WTC11 (cell line): Measurements from ENCODE around the gene GPR37L1. TPM values are rescaled to one million over a fixed set of nuclear protein-coding genes. Genes with fewer than 3 reads are reported as not detected.

Experiments used
- ATAC-seq: fragments of 200-7000 bp; cut with Tn5 transposase; 2 replicates; pipeline ENCODE4 v1.10.0; 2021; ENCODE audit warnings: mild to moderate bottlenecking, moderate library complexity
- CTCF ChIA-PET: fragments of 300-600 bp; sonication (Branson Sonifier 250); formaldehyde crosslinking; loops from one replicate; lab custom pipeline; 2021; ENCODE audit warnings: antibody characterized with exemption; lab: Charles Lee
- POLR2A ChIA-PET: fragments of 350-600 bp; sonication (Branson Sonifier 250); formaldehyde crosslinking; loops from one replicate; lab custom pipeline; 2021; ENCODE audit warnings: antibody characterized with exemption; lab: Charles Lee
- DNase-seq: peaks from one replicate; pipeline ENCODE4 v3.0.0; 2021; ENCODE audit warnings: low spot score
- H3K27ac Mint-ChIP-seq: 2 replicates; pipeline ENCODE4 v1.8.0; 2021; ENCODE audit warnings: mixed read lengths
- H3K27me3 Mint-ChIP-seq: 2 replicates; pipeline ENCODE4 v1.8.0; 2021; ENCODE audit warnings: low read depth, mild to moderate bottlenecking, moderate library complexity, mixed read lengths
- H3K36me3 Mint-ChIP-seq: 2 replicates; pipeline ENCODE4 v1.8.0; 2021; ENCODE audit warnings: mixed read lengths
- H3K4me1 Mint-ChIP-seq: 2 replicates; pipeline ENCODE4 v1.8.0; 2022; ENCODE audit warnings: mixed read lengths
- H3K4me3 Mint-ChIP-seq: 2 replicates; pipeline ENCODE4 v1.8.0; 2021; ENCODE audit warnings: mild to moderate bottlenecking, moderate library complexity, mixed read lengths
- H3K9me3 Mint-ChIP-seq: 2 replicates; pipeline ENCODE4 v1.8.0; 2021; ENCODE audit warnings: mixed read lengths
- ELF4 ChIP-seq: sonication (generic); formaldehyde crosslinking; IDR thresholded peaks from 2 replicates; pipeline ENCODE4 v1.8.1; 2022; ENCODE audit warnings: low read depth, mild to moderate bottlenecking, moderate library complexity, missing genetic modification reagents
- EMX1 ChIP-seq: fragments of 250-450 bp; sonication (Bioruptor Pico); IDR thresholded peaks from 2 replicates; pipeline ENCODE4 v1.8.0; 2021; ENCODE audit warnings: mild to moderate bottlenecking
- KAT7 ChIP-seq: sonication (generic); formaldehyde crosslinking; IDR thresholded peaks from 2 replicates; pipeline ENCODE4 v1.8.1; 2023; ENCODE audit warnings: missing genetic modification reagents, mild to moderate bottlenecking, borderline replicate concordance
- NFATC4 ChIP-seq: fragments of 250-450 bp; sonication (Bioruptor Pico); IDR thresholded peaks from 2 replicates; pipeline ENCODE4 v1.9.0; 2021; ENCODE audit warnings: mild to moderate bottlenecking
- NFYB ChIP-seq: sonication (generic); formaldehyde crosslinking; conservative IDR thresholded peaks from 2 replicates; pipeline ENCODE4 v1.8.0; 2022; ENCODE audit warnings: low read depth, missing genetic modification reagents
- NR3C1 ChIP-seq: sonication (generic); formaldehyde crosslinking; conservative IDR thresholded peaks from 2 replicates; pipeline ENCODE4 v1.8.1; 2023; ENCODE audit warnings: low read depth, mild to moderate bottlenecking, missing genetic modification reagents
- SMAD3 ChIP-seq: sonication (generic); formaldehyde crosslinking; IDR thresholded peaks from 2 replicates; pipeline ENCODE4 v1.8.0; 2022; ENCODE audit warnings: missing genetic modification reagents, mild to moderate bottlenecking, borderline replicate concordance
- TP53 ChIP-seq: sonication (generic); formaldehyde crosslinking; IDR thresholded peaks from 2 replicates; pipeline ENCODE4 v1.8.1; 2023; ENCODE audit warnings: mild to moderate bottlenecking, missing genetic modification reagents
- ZBTB21 ChIP-seq: sonication (generic); formaldehyde crosslinking; IDR thresholded peaks from 2 replicates; pipeline ENCODE4 v1.8.1; 2023; ENCODE audit warnings: mild to moderate bottlenecking, missing genetic modification reagents, borderline replicate concordance
- ZNF121 ChIP-seq: sonication (generic); formaldehyde crosslinking; IDR thresholded peaks from 2 replicates; pipeline ENCODE4 v1.8.0; 2023; ENCODE audit warnings: missing genetic modification reagents
- ZNF232 ChIP-seq: sonication (generic); formaldehyde crosslinking; IDR thresholded peaks from 2 replicates; pipeline ENCODE4 v1.8.0; 2022; ENCODE audit warnings: mild to moderate bottlenecking, missing genetic modification reagents
- total RNA-seq: library from RNA; stranded (reverse); gene quantifications from 3 replicates; pipeline ENCODE4 v1.2.3, GENCODE V29; 2021
- TF ChIP-seq, protein P1 (sequence below): sonication (generic); formaldehyde crosslinking; IDR thresholded peaks from 2 replicates; pipeline ENCODE4 v1.8.0; 2022; ENCODE audit warnings: missing genetic modification reagents
- TF ChIP-seq, protein P2 (sequence below): sonication (generic); formaldehyde crosslinking; IDR thresholded peaks from 2 replicates; pipeline ENCODE4 v1.8.1; 2023; ENCODE audit warnings: mild to moderate bottlenecking, moderate library complexity, missing genetic modification reagents
- TF ChIP-seq, protein P3 (sequence below): sonication (generic); formaldehyde crosslinking; IDR thresholded peaks from 2 replicates; pipeline ENCODE4 v1.8.0; 2022; ENCODE audit warnings: mild to moderate bottlenecking, missing genetic modification reagents

The GPR37L1 gene
- total RNA-seq, 1 experiment from 2014 or later = 0.07 TPM

DNA sequence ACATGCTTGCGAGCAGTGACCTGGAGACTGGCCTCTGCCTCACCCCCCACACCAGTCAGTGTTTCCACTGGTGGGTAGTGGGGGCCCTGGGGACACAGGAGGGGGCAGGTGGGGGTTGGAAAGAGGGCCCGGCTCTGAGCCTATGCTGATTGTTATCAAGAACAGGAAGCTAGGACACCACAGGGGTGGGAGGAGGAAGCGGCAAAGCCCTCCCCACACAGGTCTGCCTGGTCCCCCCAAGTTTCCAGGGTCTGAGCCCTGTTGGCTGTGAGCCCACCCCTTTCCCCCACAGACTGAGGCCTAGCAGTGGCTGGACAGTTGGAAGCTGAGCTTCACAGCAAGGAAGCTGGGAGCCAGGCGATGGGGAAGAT lies 39.3 kb downstream of the GPR37L1 start (continued):
- TF ChIP-seq, protein P1, sequence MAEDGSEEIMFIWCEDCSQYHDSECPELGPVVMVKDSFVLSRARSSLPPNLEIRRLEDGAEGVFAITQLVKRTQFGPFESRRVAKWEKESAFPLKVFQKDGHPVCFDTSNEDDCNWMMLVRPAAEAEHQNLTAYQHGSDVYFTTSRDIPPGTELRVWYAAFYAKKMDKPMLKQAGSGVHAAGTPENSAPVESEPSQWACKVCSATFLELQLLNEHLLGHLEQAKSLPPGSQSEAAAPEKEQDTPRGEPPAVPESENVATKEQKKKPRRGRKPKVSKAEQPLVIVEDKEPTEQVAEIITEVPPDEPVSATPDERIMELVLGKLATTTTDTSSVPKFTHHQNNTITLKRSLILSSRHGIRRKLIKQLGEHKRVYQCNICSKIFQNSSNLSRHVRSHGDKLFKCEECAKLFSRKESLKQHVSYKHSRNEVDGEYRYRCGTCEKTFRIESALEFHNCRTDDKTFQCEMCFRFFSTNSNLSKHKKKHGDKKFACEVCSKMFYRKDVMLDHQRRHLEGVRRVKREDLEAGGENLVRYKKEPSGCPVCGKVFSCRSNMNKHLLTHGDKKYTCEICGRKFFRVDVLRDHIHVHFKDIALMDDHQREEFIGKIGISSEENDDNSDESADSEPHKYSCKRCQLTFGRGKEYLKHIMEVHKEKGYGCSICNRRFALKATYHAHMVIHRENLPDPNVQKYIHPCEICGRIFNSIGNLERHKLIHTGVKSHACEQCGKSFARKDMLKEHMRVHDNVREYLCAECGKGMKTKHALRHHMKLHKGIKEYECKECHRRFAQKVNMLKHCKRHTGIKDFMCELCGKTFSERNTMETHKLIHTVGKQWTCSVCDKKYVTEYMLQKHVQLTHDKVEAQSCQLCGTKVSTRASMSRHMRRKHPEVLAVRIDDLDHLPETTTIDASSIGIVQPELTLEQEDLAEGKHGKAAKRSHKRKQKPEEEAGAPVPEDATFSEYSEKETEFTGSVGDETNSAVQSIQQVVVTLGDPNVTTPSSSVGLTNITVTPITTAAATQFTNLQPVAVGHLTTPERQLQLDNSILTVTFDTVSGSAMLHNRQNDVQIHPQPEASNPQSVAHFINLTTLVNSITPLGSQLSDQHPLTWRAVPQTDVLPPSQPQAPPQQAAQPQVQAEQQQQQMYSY = no peak
- TF ChIP-seq, protein P2, sequence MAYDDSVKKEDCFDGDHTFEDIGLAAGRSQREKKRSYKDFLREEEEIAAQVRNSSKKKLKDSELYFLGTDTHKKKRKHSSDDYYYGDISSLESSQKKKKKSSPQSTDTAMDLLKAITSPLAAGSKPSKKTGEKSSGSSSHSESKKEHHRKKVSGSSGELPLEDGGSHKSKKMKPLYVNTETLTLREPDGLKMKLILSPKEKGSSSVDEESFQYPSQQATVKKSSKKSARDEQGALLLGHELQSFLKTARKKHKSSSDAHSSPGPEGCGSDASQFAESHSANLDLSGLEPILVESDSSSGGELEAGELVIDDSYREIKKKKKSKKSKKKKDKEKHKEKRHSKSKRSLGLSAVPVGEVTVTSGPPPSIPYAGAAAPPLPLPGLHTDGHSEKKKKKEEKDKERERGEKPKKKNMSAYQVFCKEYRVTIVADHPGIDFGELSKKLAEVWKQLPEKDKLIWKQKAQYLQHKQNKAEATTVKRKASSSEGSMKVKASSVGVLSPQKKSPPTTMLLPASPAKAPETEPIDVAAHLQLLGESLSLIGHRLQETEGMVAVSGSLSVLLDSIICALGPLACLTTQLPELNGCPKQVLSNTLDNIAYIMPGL = no peak

DNA sequence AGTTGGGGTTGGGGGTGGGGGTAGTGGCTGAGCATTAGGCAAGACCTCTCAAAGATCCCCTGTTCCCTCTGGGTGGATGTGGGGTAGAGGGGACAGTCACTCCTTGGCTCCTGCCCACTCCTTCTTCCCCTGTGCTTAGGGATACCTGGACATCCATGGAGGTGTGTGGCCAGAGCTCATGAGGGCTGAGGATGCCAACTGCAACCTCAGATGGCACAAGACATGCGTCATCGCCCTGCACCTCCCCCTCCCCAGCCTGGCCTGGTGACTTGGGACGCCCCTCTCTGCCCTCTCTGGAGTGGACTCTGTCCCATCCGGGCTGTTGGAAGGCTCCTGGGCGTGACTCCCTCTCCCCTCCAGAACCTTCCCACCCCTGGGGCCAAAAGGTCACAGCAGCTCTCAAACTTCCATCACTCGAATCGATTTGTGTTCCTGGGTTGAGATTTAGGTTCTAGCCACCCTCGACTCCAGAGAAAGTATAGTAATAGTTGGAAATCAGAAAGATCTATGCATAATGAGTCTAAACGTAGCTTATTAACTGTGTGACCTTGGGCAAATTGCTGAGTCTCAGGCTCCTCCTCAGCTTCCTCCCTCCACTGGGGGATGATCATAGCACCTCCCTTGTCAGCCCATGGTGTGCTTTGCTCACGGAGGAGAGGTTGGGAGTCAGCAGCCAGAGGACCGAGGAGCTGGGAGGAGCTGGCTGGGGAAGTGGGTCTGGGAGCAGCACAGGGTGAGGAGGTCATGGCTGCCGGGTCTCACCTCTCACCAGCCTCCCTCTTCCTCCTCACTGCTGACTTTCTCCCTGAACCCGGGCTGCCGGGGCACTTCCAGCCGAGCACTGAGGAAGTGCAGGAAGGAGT lies 39.9 kb downstream of the GPR37L1 start:
- POLR2A ChIA-PET = no interaction called here
- H3K4me3 Mint-ChIP-seq = no peak overlapping the region
- H3K36me3 Mint-ChIP-seq = no peaks in the 10 kb centered on the region
- no peaks in the 10 kb centered on the region; the same call in 1 of the 2 replicates for H3K27me3 Mint-ChIP-seq
- TF ChIP-seq ZBTB21 (CRISPR knock-in tag) (no peak), EMX1 (no peak), SMAD3 (CRISPR knock-in tag) (0 out of 2 replicates have a peak, but pooled peaks have one; percentile 31)
- CTCF ChIA-PET = interaction anchor here (0.6 to 6.0 kb wide), 9 partner anchors 7 to 176 kb away, joined by 3 to 73 read pairs (median 3); partner anchors contain the start of gene GPR37L1
- ATAC-seq = no peak
- H3K27ac Mint-ChIP-seq = no peak overlapping the region
- DNase-seq = no peak
- no peaks in the 10 kb centered on the region for H3K9me3 Mint-ChIP-seq
- peaks cover 48% of the 10 kb centered on the region for H3K4me1 Mint-ChIP-seq

DNA sequence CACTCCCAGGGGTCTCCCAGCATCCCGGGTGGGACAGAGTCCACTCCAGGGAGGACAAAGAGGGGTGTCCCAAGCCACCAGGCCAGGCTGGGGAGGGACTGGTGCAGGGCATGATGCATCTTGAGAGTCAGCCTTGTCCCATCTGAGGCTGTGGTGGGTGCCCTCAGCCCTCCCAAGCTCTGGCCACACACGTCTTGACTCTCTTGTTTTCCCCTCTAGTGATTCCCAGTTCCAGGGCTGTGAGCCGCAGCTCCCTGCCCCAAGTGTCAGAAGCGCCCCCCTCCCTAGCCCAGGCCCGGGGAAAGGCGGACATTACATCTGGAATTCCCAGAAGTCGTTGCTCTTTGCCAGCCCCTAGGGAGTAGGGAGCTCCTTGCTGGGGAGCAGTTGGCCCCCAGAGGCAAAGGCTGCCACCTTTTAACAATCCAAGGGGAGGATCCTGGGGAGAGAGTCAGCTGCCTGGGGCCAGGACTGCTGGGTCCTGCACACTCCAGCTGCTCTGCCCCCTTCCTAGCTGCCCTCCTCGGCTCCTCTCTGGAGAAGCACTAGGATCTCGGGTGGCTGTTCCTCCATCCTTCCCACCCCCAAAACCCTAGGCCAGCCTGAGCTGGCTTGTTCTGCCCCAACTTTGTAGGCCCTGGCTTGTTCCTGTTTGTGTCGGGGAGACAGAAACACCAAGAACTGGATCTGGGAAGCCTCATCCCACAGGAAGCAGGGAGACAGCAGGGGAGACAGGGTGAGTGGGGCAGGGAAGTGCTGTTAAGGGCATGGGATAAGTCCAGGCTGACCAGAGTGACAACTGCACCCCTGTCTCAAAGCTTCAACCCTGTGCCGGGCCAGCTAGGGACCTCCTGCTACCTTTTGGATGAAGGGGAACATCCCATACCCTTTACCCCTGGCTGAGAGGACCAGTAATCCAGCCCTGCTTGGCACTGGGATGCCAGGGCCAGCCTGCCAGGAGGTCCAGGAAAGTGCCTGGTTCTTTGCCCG lies 40.9 kb downstream of the GPR37L1 start:
- Mint-ChIP-seq H3K27ac (no peak overlapping the region), H3K9me3 (no peaks in the 10 kb centered on the region), H3K27me3 (no peaks in the 10 kb centered on the region; the same call in 1 of the 2 replicates), H3K4me1 (peaks cover 50% of the 10 kb centered on the region), H3K36me3 (no peaks in the 10 kb centered on the region), H3K4me3 (no peak overlapping the region)
- CTCF ChIA-PET = interaction anchor here (0.6 to 6.0 kb wide), 7 partner anchors 8 to 175 kb away, joined by 3 to 73 read pairs (median 3); partner anchors contain the start of gene GPR37L1
- TF ChIP-seq ZBTB21 (CRISPR knock-in tag) (no peak), ELF4 (CRISPR knock-in tag) (no peak), TP53 (CRISPR knock-in tag) (no peak)
- TF ChIP-seq, all 79 proteins: peak for 0
- DNase-seq = no peak
- ATAC-seq = no peak
- POLR2A ChIA-PET = no interaction called here

DNA sequence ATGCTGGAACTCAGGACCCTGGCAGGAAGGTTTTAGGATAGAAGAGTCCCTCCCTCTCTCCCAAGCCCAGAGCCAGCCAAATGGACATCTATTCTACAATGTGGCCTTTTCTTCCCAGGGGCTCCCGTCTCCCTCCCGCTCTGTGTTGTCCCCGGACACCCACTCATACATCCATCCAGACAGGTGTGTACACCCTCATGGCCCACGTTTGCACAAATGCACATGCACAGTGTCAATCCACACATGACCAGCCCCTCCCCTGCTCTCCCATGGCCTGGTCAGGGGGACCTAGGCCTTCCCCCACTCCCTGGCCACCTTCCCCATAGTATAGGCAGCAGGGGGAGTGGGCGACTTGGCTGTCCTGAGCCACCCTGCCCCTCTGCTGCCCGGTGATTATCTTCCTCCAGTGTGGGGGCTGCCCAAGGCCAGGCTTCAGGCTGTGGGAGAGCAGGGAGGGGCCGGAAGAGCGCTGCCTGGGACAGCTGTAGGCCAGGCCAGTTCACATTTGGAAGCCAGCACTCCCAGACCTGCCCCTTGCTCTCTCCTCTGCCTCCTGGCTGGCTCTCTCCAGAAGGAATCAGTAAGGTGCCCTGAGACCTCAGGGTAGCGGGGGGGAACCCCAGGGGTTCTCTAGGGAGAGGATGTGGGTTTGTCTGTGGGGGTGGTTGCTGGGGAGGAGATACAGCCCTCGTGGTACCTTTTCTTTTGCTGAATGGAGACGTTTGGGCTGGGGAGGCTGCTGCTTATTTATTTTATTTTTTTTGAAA lies 41.7 kb downstream of the GPR37L1 start:
- H3K9me3 Mint-ChIP-seq = no peaks in the 10 kb centered on the region
- ChIA-PET POLR2A (no interaction called here), CTCF (interaction anchor here (1.0 to 6.0 kb wide), 3 partner anchors 9 to 29 kb away, joined by 5 to 73 read pairs (median 5); partner anchors contain the start of gene LGR6)
- no peaks in the 10 kb centered on the region; the same call in 1 of the 2 replicates for H3K27me3 Mint-ChIP-seq
- no peak overlapping the region for H3K27ac Mint-ChIP-seq
- ATAC-seq (no peak), DNase-seq (no peak)
- H3K36me3 Mint-ChIP-seq = no peaks in the 10 kb centered on the region
- peaks cover 43% of the 10 kb centered on the region for H3K4me1 Mint-ChIP-seq
- TF ChIP-seq NFATC4 (CRISPR knock-in tag) (no peak), KAT7 (CRISPR knock-in tag) (no peak), NFYB (CRISPR knock-in tag) (no peak), ZNF121 (CRISPR knock-in tag) (no peak), NR3C1 (CRISPR knock-in tag) (no peak), ZNF232 (CRISPR knock-in tag) (no peak)
- TF ChIP-seq, protein P3, sequence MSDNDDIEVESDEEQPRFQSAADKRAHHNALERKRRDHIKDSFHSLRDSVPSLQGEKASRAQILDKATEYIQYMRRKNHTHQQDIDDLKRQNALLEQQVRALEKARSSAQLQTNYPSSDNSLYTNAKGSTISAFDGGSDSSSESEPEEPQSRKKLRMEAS = no peak
- H3K4me3 Mint-ChIP-seq = no peak overlapping the region
